Activated CD4-positive, alpha-beta T cell treated with anti-CD3 and anti-CD28 coated beads for 36 hours (primary cell): ENCODE data around the gene FOXP2. TPM values are rescaled to one million over a fixed set of nuclear protein-coding genes. Genes with fewer than 3 reads are reported as not detected.
"Not testable (repeated sequence)": the region's sequence is repeated elsewhere in the genome, so short reads cannot be mapped to it uniquely, and the experiment has no call there.

ENCODE experiments used
- ATAC-seq: fragments of 200-7000 bp; cut with Tn5 transposase; one replicate; pipeline ENCODE4 v1.10.0; 2021; ENCODE audit warnings: mild to moderate bottlenecking, moderate library complexity
- CTCF ChIA-PET: fragments of 350-600 bp; sonication (Branson Sonifier 250); formaldehyde crosslinking; loops from one replicate; lab custom pipeline; 2021; ENCODE audit warnings: antibody characterized with exemption; lab: Charles Lee
- POLR2A ChIA-PET: fragments of 350-600 bp; sonication (Branson Sonifier 250); formaldehyde crosslinking; loops from one replicate; lab custom pipeline; 2021; ENCODE audit warnings: antibody characterized with exemption, inconsistent platforms; lab: Charles Lee
- DNase-seq: peaks from one replicate; pipeline ENCODE4 v3.0.0-alpha.2; 2020
- H3K27ac Mint-ChIP-seq: one replicate; pipeline ENCODE4 v1.8.0; 2021; ENCODE audit warnings: mixed read lengths
- H3K27me3 Mint-ChIP-seq: one replicate; pipeline ENCODE4 v1.8.0; 2021; ENCODE audit warnings: mixed read lengths
- H3K36me3 Mint-ChIP-seq: one replicate; pipeline ENCODE4 v1.8.0; 2021; ENCODE audit warnings: low read depth, mixed read lengths
- H3K4me1 Mint-ChIP-seq: one replicate; pipeline ENCODE4 v1.8.0; 2021; ENCODE audit warnings: mixed read lengths
- H3K4me3 Mint-ChIP-seq: one replicate; pipeline ENCODE4 v1.8.0; 2021; ENCODE audit warnings: mild to moderate bottlenecking, moderate library complexity, mixed read lengths
- H3K9me3 Mint-ChIP-seq: one replicate; pipeline ENCODE4 v1.8.0; 2021; ENCODE audit warnings: low read depth, mixed read lengths
- intact Hi-C, 2 experiments: fragments of 100-400 bp; cut with DNase I in 1 of 2; cut with micrococcal nuclease in 1 of 2; formaldehyde crosslinking; loops; one replicate each; pipeline versions ENCODE4 v1.14.2 to v1.15.1; 2022 to 2024; cut with DNase I, micrococcal nuclease
- total RNA-seq, 2 experiments: library from RNA; stranded (reverse); gene quantifications; one replicate each; pipeline ENCODE4 v1.2.3, GENCODE V29; 2021

FOXP2 gene
- not detected for total RNA-seq

DNA sequence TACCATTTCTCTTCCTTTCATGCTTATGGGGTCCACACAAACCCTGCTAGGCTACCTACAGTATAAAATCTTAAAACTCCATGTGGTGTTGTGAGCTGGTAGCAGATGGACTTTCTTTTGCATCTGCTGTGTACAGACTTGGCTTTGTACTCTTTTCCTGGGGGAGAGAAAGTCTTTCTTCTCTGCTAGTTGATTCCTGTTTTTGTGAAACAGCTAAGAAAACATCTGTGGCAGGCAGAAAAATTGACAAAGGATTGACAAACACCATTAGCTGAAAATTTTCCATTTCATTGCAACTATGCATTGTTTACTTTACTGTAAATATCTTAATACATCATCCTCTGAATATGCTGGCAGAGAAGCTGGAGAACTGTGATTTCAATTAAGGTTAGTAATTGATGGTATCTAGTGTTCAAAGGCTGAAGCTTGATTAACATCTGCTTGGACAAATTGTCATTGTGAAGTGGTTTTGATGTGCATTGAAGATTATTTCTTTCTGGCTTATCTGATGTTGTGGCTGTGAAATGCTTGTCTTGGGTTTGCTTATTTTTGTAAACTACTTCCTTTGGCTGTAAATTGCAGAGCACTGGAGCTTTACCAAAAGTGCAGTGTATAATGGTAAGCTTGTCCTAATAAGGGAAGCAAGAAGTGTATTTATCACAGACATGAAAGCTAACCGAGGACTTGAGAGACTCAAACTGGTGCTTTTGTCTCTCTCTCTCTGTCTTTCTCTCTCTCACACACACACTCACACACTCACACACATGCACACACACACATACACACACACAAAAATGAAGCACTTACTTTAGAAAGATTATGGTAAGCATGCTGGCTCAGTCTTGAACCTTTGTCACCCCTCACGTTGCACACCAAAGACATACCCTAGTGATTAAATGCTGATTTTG is at the start of gene FOXP2:
TSS of gene FOXP2 (plus strand) at position 660 of the 908 bp plus-strand sequence. CDS start 11,697 bp downstream, outside the sequence.
- POLR2A ChIA-PET: no interaction called here
- Mint-ChIP-seq H3K27ac (no peak within 1 kb of the TSS), H3K4me1 (no peaks in the 10 kb centered on the region), H3K4me3 (no peak within 1 kb of the TSS), H3K9me3 (no peaks in the 10 kb centered on the region), H3K27me3 (peaks cover 2% of the 10 kb centered on the region), H3K36me3 (no peaks in the 10 kb centered on the region)
- ATAC-seq (no peak), DNase-seq (no peak)
- intact Hi-C loops: no loop called here
- CTCF ChIA-PET: no interaction called here

GRCh38 chr7:114365791-114366190 is 48.8 kb upstream of the FOXP2 start:
- Mint-ChIP-seq H3K36me3 (no peaks in the 10 kb centered on the region), H3K4me1 (no peaks in the 10 kb centered on the region), H3K27ac (no peak overlapping the region), H3K4me3 (no peak overlapping the region), H3K27me3 (peaks cover 2% of the 10 kb centered on the region), H3K9me3 (no peaks in the 10 kb centered on the region)
- POLR2A ChIA-PET: no interaction called here
- no peak for ATAC-seq
- intact Hi-C loops: no loop called here
- DNase-seq: no peak
- CTCF ChIA-PET: no interaction called here

DNA sequence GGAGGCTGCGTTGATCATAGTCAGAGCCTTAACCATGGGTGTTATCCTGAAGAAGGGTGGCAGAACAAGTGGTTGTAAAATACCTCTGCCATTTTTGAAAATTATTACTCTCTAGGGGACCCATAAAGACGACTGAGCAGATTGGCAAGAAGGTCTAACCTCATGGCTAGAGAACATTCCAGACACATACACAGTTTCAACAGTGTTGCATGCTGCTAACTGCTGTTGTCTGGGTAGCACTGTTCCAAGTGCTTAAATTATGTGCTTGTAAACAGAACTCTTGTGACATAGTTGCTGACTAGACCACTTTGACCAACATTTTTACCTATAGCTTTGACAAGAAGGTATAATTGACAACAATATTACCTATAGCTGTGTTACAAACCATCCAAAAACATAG is 46.1 kb upstream of the FOXP2 start:
- CTCF ChIA-PET: no interaction called here
- Mint-ChIP-seq H3K36me3 (no peaks in the 10 kb centered on the region), H3K4me3 (no peak overlapping the region), H3K4me1 (no peaks in the 10 kb centered on the region), H3K9me3 (no peaks in the 10 kb centered on the region), H3K27ac (no peak overlapping the region), H3K27me3 (peaks cover 2% of the 10 kb centered on the region)
- no peak for DNase-seq
- ATAC-seq: no peak
- POLR2A ChIA-PET: no interaction called here
- intact Hi-C loops: no loop called here

GRCh38 chr7:114369294-114369693 is 45.3 kb upstream of the FOXP2 start:
- Mint-ChIP-seq H3K9me3 (no peaks in the 10 kb centered on the region), H3K27me3 (no peaks in the 10 kb centered on the region), H3K4me1 (no peaks in the 10 kb centered on the region), H3K4me3 (no peak overlapping the region), H3K27ac (no peak overlapping the region), H3K36me3 (no peaks in the 10 kb centered on the region)
- CTCF ChIA-PET: no interaction called here
- POLR2A ChIA-PET: no interaction called here
- intact Hi-C loops: no loop called here
- DNase-seq (no peak), ATAC-seq (no peak)

GRCh38 chr7:114372619-114373018 is 42.0 kb upstream of the FOXP2 start:
- no peaks in the 10 kb centered on the region for H3K4me1 Mint-ChIP-seq
- CTCF ChIA-PET: interaction anchor here (0.6 to 0.7 kb wide), 2 partner anchors 603 to 1480 kb away, joined by 3 read pairs; no protein-coding TSS in a partner anchor
- DNase-seq (no peak), ATAC-seq (no peak)
- no peak overlapping the region for H3K4me3 Mint-ChIP-seq
- no peaks in the 10 kb centered on the region for H3K36me3 Mint-ChIP-seq
- intact Hi-C loops: no loop called here
- H3K27ac Mint-ChIP-seq: no peak overlapping the region
- H3K27me3 Mint-ChIP-seq: no peaks in the 10 kb centered on the region
- no peaks in the 10 kb centered on the region for H3K9me3 Mint-ChIP-seq
- POLR2A ChIA-PET: no interaction called here

- ChIA-PET CTCF (no interaction called here), POLR2A (no interaction called here)
- no peaks in the 10 kb centered on the region for H3K9me3 Mint-ChIP-seq
- peaks cover 3% of the 10 kb centered on the region for H3K27me3 Mint-ChIP-seq
- no peaks in the 10 kb centered on the region for H3K4me1 Mint-ChIP-seq
- H3K4me3 Mint-ChIP-seq: no peak overlapping the region
- ATAC-seq: no peak
- H3K27ac Mint-ChIP-seq: no peak overlapping the region
- DNase-seq: no peak
- intact Hi-C loops: no loop called here
- H3K36me3 Mint-ChIP-seq: no peaks in the 10 kb centered on the region
Observed at GRCh38 chr7:114375907-114376306, 38.7 kb upstream of the FOXP2 start.

DNA sequence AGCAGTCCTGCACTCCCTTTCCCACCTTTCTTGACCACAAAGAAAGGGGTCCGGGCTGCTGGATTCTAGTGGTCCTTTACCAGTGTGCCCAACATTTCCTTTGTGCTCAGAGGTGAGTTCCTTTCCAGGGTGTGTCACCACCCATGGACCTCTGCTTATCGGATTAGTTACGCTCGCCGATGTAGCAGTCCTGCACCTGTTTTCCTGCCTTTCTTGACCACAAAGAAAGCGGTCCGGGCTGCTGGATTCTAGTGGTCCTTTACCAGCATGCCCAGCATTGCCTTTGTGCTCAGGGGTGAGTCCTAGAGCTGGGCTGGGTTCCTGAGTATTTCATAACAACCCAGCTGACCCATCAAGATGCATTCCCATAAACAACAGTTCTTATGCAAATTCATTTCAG is 30.7 kb upstream of the FOXP2 start:
- H3K27me3 Mint-ChIP-seq, DNase-seq, CTCF ChIA-PET, H3K9me3 Mint-ChIP-seq, POLR2A ChIA-PET, H3K4me3 Mint-ChIP-seq, ATAC-seq, H3K27ac Mint-ChIP-seq, H3K36me3 Mint-ChIP-seq, H3K4me1 Mint-ChIP-seq, intact Hi-C loops: not testable (repeated sequence)

DNA sequence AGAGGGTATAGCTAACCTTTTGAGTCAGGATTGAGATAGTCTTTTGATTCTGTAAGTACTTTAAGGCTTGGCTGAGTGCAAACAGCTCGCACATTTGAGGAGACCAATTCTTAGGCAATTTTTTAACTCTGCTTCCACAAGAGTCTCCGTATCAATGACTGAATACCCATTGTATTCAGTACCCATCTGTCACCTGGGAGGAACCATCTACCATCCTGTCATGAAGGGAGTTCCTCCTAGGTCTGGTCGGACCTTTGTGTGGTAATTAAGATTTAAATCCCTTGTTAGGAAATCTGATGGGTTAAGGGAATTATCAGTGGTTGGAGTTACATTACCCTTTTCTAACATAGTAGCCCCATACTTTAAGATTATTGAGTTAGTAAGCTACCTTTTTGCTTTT is 30.3 kb upstream of the FOXP2 start:
- H3K4me1 Mint-ChIP-seq, H3K36me3 Mint-ChIP-seq, POLR2A ChIA-PET, intact Hi-C loops, ATAC-seq, H3K9me3 Mint-ChIP-seq, DNase-seq, H3K4me3 Mint-ChIP-seq, H3K27ac Mint-ChIP-seq, CTCF ChIA-PET, H3K27me3 Mint-ChIP-seq: not testable (repeated sequence)

GRCh38 chr7:114388021-114388420 is 26.6 kb upstream of the FOXP2 start:
- no peaks in the 10 kb centered on the region for H3K36me3 Mint-ChIP-seq
- ATAC-seq (no peak), DNase-seq (no peak)
- no peaks in the 10 kb centered on the region for H3K4me1 Mint-ChIP-seq
- H3K4me3 Mint-ChIP-seq: no peak overlapping the region
- H3K9me3 Mint-ChIP-seq: no peaks in the 10 kb centered on the region
- H3K27me3 Mint-ChIP-seq: no peaks in the 10 kb centered on the region
- ChIA-PET CTCF (interaction anchor here (0.7 kb wide), 1 partner anchor 54 kb away, joined by 3 read pairs; no protein-coding TSS in a partner anchor), POLR2A (no interaction called here)
- H3K27ac Mint-ChIP-seq: no peak overlapping the region
- intact Hi-C loops: no loop called here

DNA sequence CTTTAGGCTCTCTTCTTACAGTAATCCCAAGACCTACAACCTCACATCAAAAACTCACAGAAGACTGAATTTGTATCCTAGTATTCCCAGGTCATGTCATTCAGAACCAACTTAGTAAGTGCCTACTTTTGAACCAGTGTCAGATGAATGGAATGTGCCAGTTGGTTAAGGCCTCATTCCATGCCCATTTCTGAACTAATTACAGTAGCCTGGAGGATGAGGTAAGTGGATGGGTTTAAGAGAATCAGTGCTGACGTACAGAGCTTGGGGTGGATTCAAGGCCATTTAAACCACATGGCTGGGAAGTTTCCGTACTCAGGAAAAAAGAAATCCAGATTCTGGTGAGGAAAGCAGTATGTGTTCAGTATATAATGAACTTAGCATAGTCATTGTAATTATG is 21.9 kb upstream of the FOXP2 start:
- no peaks in the 10 kb centered on the region for H3K9me3 Mint-ChIP-seq
- no peaks in the 10 kb centered on the region for H3K4me1 Mint-ChIP-seq
- no peak for DNase-seq
- H3K27ac Mint-ChIP-seq: no peak overlapping the region
- no peak for ATAC-seq
- CTCF ChIA-PET: no interaction called here
- intact Hi-C loops: no loop called here
- POLR2A ChIA-PET: no interaction called here
- no peaks in the 10 kb centered on the region for H3K27me3 Mint-ChIP-seq
- no peak overlapping the region for H3K4me3 Mint-ChIP-seq
- no peaks in the 10 kb centered on the region for H3K36me3 Mint-ChIP-seq

GRCh38 chr7:114402876-114403635 is 11.6 kb upstream of the FOXP2 start:
- H3K4me1 Mint-ChIP-seq: no peaks in the 10 kb centered on the region
- no peaks in the 10 kb centered on the region for H3K27me3 Mint-ChIP-seq
- DNase-seq: no peak
- CTCF ChIA-PET: no interaction called here
- no peak overlapping the region for H3K4me3 Mint-ChIP-seq
- no peak overlapping the region for H3K27ac Mint-ChIP-seq
- H3K9me3 Mint-ChIP-seq: no peaks in the 10 kb centered on the region
- no peaks in the 10 kb centered on the region for H3K36me3 Mint-ChIP-seq
- no peak for ATAC-seq
- POLR2A ChIA-PET: no interaction called here
- intact Hi-C loops: no loop called here

- CTCF ChIA-PET: no interaction called here
- ATAC-seq (no peak), DNase-seq (no peak)
- POLR2A ChIA-PET: no interaction called here
- H3K9me3 Mint-ChIP-seq: no peaks in the 10 kb centered on the region
- H3K4me1 Mint-ChIP-seq: no peaks in the 10 kb centered on the region
- H3K27me3 Mint-ChIP-seq: no peaks in the 10 kb centered on the region
- no peaks in the 10 kb centered on the region for H3K36me3 Mint-ChIP-seq
- no peak overlapping the region for H3K4me3 Mint-ChIP-seq
- intact Hi-C loops: loop anchor here in 1 of 2 experiments (5.0 kb wide), 1 partner anchor 323 kb away; no protein-coding TSS in a partner anchor
- H3K27ac Mint-ChIP-seq: no peak overlapping the region
Observed at GRCh38 chr7:114405427-114405826, 9.2 kb upstream of the FOXP2 start.
